Endodermal cell (in vitro differentiated cells): ENCODE measurements around the gene SPO11. TPM values are rescaled to one million over a fixed set of nuclear protein-coding genes. Genes with fewer than 3 reads are reported as not detected.

Experiments used
- DNase-seq: peaks from one replicate; pipeline ENCODE4 v3.0.0-alpha.2; 2017
- H3K27ac ChIP-seq: 2 replicates; pipeline ENCODE4 v1.5.1; 2013; ENCODE audit warnings: mild to moderate bottlenecking, low read depth, low read length, moderate library complexity
- H3K27me3 ChIP-seq: 2 replicates; pipeline ENCODE4 v1.6.1; 2013; ENCODE audit warnings: mild to moderate bottlenecking, low read length, moderate library complexity; ENCODE audit not compliant: insufficient read depth, control insufficient read depth, poor library complexity, severe bottlenecking
- H3K36me3 ChIP-seq: 2 replicates; pipeline ENCODE4 v1.7.0; 2013; ENCODE audit warnings: mild to moderate bottlenecking, low read length, moderate library complexity; ENCODE audit not compliant: control insufficient read depth, insufficient read depth
- H3K4me1 ChIP-seq: one replicate; pipeline ENCODE4 v1.7.0; 2013; ENCODE audit warnings: low read length; ENCODE audit not compliant: control insufficient read depth, insufficient read depth
- H3K4me3 ChIP-seq: 2 replicates; pipeline ENCODE4 v1.5.1; 2013; ENCODE audit warnings: mild to moderate bottlenecking, low read length, moderate library complexity
- H3K9ac ChIP-seq: 2 replicates; pipeline ENCODE4 v1.6.1; 2013; ENCODE audit warnings: mild to moderate bottlenecking, low read length, moderate library complexity; ENCODE audit not compliant: poor library complexity, severe bottlenecking; ENCODE audit errors: extremely low read depth
- H3K9me3 ChIP-seq: 2 replicates; pipeline ENCODE4 v1.6.1; 2013; ENCODE audit warnings: mild to moderate bottlenecking, low read length, moderate library complexity; ENCODE audit not compliant: control insufficient read depth
- H3K27ac Mint-ChIP-seq: 2 replicates; pipeline ENCODE4 v1.8.0; 2020; ENCODE audit warnings: mixed read lengths
- H3K27me3 Mint-ChIP-seq: 2 replicates; pipeline ENCODE4 v1.8.0; 2021; ENCODE audit warnings: mild to moderate bottlenecking, mixed read lengths; ENCODE audit not compliant: insufficient read depth
- H3K36me3 Mint-ChIP-seq: 2 replicates; pipeline ENCODE4 v1.8.0; 2020; ENCODE audit warnings: low read depth, mixed read lengths
- H3K4me1 Mint-ChIP-seq: 2 replicates; pipeline ENCODE4 v1.8.0; 2020; ENCODE audit warnings: mixed read lengths
- H3K4me3 Mint-ChIP-seq: 2 replicates; pipeline ENCODE4 v1.8.0; 2020; ENCODE audit warnings: mild to moderate bottlenecking, moderate library complexity, mixed read lengths
- H3K9me3 Mint-ChIP-seq: 2 replicates; pipeline ENCODE4 v1.8.0; 2020; ENCODE audit warnings: mild to moderate bottlenecking, mixed read lengths
- CTCF ChIP-seq: fragments of 200-600 bp; sonication (generic); conservative IDR thresholded peaks from 2 replicates; pipeline ENCODE4 v1.5.0; 2021; ENCODE audit warnings: antibody characterized with exemption, mild to moderate bottlenecking
- WGBS, 2 experiments: methylation state at CpG; one replicate each; pipeline versions ENCODE4 v1.1.5 to v1.1.7; 2013; ENCODE audit warnings: missing lambda C conversion rate in 2 of 2, mixed read lengths in 1 of 2; ENCODE audit not compliant: insufficient coverage in 1 of 2, insufficient read length in 1 of 2; 5-methylcytosine and 5-hydroxymethylcytosine counted together
- total RNA-seq, 2 donors: library from RNA; stranded (reverse); fragmentation: NEBNext Ultra II Directional in 1 of 2; extraction: Animal tissue kit (Norgen Biotek cat#: 25700) in 1 of 2; gene quantifications; 2 replicates in 1 of 2; 3 replicates in 1 of 2; pipeline ENCODE4 v1.2.1, GENCODE V29; 2021

Gene SPO11
- total RNA-seq, 2 donors from 2014 or later: not detected

- no peaks in the 10 kb centered on the region for H3K36me3 ChIP-seq
- H3K27me3 ChIP-seq: peaks cover 19% of the 10 kb centered on the region
- H3K27ac ChIP-seq: no peak overlapping the region
- Mint-ChIP-seq H3K36me3 (no peaks in the 10 kb centered on the region), H3K27ac (no peak overlapping the region), H3K9me3 (no peaks in the 10 kb centered on the region), H3K4me1 (peaks cover 7% of the 10 kb centered on the region), H3K27me3 (peaks cover 8% of the 10 kb centered on the region), H3K4me3 (no peak overlapping the region)
- no peak overlapping the region for H3K4me3 ChIP-seq
- WGBS, 2 experiments: 91 to 100% methylated on average over 5 to 8 of the region's 8 CpGs
- H3K9ac ChIP-seq: no peak overlapping the region
- no peaks in the 10 kb centered on the region for H3K9me3 ChIP-seq
- H3K4me1 ChIP-seq: no peaks in the 10 kb centered on the region
- TF ChIP-seq CTCF: no peak
- no peak for DNase-seq
Observed at GRCh38 chr20:57315083-57315975, 14.3 kb upstream of the SPO11 start.

- no peak overlapping the region for H3K27ac Mint-ChIP-seq
- no peaks in the 10 kb centered on the region for H3K36me3 Mint-ChIP-seq
- H3K4me3 ChIP-seq: no peak overlapping the region
- no peaks in the 10 kb centered on the region for H3K9me3 ChIP-seq
- peaks cover 19% of the 10 kb centered on the region for H3K27me3 ChIP-seq
- TF ChIP-seq CTCF: no peak
- WGBS, 2 experiments: 90 to 96% methylated on average over 4 to 8 of the region's 8 CpGs
- no peak overlapping the region for H3K27ac ChIP-seq
- no peak overlapping the region for H3K4me3 Mint-ChIP-seq
- H3K4me1 ChIP-seq: no peaks in the 10 kb centered on the region
- no peak overlapping the region for H3K9ac ChIP-seq
- no peaks in the 10 kb centered on the region for H3K9me3 Mint-ChIP-seq
- DNase-seq: no peak
- H3K36me3 ChIP-seq: no peaks in the 10 kb centered on the region
- peaks cover 9% of the 10 kb centered on the region for H3K27me3 Mint-ChIP-seq
- peaks cover 7% of the 10 kb centered on the region for H3K4me1 Mint-ChIP-seq
Observed at GRCh38 chr20:57315976-57316480, 13.6 kb upstream of the SPO11 start.

- no peaks in the 10 kb centered on the region for H3K36me3 Mint-ChIP-seq
Observed at GRCh38 chr20:57316795-57317201, 12.8 kb upstream of the SPO11 start.

More at GRCh38 chr20:57316795-57317201, 12.8 kb upstream of the SPO11 start:
- peak; percentile 27 for DNase-seq
- Mint-ChIP-seq H3K27ac (no peak overlapping the region), H3K27me3 (peaks cover 16% of the 10 kb centered on the region), H3K9me3 (no peaks in the 10 kb centered on the region), H3K4me1 (peaks cover 7% of the 10 kb centered on the region), H3K4me3 (no peak overlapping the region)
- peaks cover 26% of the 10 kb centered on the region for H3K27me3 ChIP-seq
- TF ChIP-seq CTCF: no peak
- WGBS, 2 experiments: 91 to 92% methylated on average over 7 to 9 of the region's 9 CpGs
- H3K9ac ChIP-seq: no peak overlapping the region
- H3K27ac ChIP-seq: no peak overlapping the region
- no peaks in the 10 kb centered on the region for H3K4me1 ChIP-seq
- no peaks in the 10 kb centered on the region for H3K36me3 ChIP-seq
- no peak overlapping the region for H3K4me3 ChIP-seq
- no peaks in the 10 kb centered on the region for H3K9me3 ChIP-seq
